Adipocyte (in vitro differentiated cells): ENCODE measurements around the gene NRXN2.
A peak's percentile ranks its signal among the peaks of the same experiment; 100 is the strongest.

Experiments
- DNase-seq: peaks from one replicate; pipeline ENCODE4 v3.0.0-alpha.2; 2015; ENCODE audit warnings: low read depth
- H3K27me3 ChIP-seq: replicated peaks from 2 replicates; pipeline ENCODE4 v1.7.0; 2013; ENCODE audit warnings: mild to moderate bottlenecking, low read length, moderate library complexity; ENCODE audit not compliant: control insufficient read depth, insufficient read depth
- H3K36me3 ChIP-seq: 2 replicates; pipeline ENCODE4 v1.7.0; 2013; ENCODE audit warnings: low read length, mild to moderate bottlenecking, moderate library complexity; ENCODE audit not compliant: control insufficient read depth, insufficient read depth, severe bottlenecking
- H3K4me1 ChIP-seq: 2 replicates; pipeline ENCODE4 v1.7.0; 2013; ENCODE audit warnings: mild to moderate bottlenecking, low read length, moderate library complexity; ENCODE audit not compliant: control insufficient read depth, insufficient read depth
- H3K4me3 ChIP-seq: 2 replicates; pipeline ENCODE4 v1.7.0; 2013; ENCODE audit warnings: mild to moderate bottlenecking, low read length, moderate library complexity
- H3K9ac ChIP-seq: 2 replicates; pipeline ENCODE4 v1.7.0; 2013; ENCODE audit warnings: mild to moderate bottlenecking, low read length, moderate library complexity
- H3K9me3 ChIP-seq: 2 replicates; pipeline ENCODE4 v1.7.0; 2013; ENCODE audit warnings: mild to moderate bottlenecking, low read length, moderate library complexity; ENCODE audit not compliant: control insufficient read depth

NRXN2 gene

DNA sequence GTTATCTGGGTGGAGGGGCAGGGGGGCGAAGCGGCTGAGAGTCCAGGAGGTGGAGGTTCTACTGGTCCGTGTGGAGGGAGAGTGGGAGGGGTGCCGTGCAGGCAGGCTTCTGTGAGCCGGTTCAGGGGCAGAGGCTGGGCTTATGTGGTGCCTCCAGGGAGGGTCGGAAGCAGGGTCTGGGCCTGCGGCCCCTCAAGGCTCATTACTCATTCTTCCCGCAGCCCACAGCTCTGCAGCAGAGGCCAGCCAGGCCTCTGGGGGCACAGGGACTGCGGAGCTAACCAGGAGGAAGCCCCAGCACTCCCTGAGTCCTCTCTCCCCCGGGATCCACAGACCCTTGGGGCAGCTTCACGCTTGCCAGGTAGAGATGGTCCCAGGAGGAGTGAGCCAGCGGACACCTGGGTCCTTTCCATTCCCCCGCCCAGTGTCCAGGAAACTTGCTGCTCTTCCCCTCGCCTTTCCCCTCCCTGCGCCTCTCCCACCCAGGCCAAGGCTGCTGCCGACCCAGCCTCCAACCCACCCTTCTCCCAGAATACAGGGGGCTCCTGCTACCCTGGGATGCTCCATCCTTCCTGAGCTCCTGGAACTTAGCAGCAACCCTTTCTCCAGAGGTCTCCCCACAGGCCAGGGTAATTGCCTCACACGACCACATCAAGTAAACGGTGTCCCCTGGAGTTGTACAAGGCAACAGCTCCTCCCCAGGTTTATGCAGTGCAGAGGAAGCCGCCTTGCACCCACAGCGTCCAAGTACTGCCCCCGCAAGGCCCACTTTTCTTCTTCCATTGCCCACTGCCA, 6.3 kb downstream of the NRXN2 start:
- H3K4me1 ChIP-seq: no peaks in the 10 kb centered on the region
- DNase-seq: no peak
- H3K9ac ChIP-seq: no peak overlapping the region
- no peaks in the 10 kb centered on the region for H3K36me3 ChIP-seq
- no peak overlapping the region for H3K4me3 ChIP-seq
- H3K27me3 ChIP-seq: peaks cover 74% of the 10 kb centered on the region
- H3K9me3 ChIP-seq: no peaks in the 10 kb centered on the region

DNA sequence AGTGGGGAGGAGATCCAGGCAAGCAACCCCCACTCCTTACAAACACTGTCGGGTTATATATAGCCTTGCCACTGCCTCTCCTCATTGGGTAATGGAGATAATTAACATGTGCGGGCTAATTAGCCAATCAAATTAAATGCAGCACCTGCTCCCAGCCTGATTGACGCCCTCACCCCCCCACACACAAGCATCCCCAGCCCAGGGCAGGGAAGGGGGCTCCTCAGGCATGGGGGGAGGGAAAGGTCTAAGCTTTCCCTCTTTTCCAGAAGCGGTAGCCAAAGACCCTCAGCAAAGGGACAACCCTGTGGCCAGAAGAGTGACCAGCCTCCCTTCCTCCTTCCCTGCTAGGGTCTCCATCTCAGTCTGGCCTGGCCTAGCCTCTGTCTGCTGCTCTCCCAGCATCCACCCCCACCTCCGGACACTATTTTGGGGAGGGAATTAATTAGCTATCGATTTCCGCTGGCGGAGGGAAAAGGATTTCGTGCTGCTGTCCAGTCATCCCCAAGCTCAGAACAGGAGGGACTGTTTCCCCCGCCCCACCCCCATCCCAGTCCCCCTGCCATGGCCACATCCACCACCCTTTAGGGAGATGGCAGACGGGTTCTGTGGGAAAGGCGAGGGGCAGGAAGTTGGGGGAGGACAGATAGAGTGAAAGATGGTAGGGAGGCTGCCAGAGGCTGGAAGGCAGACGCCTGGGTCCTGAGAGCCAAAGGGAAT, 7.1 kb downstream of the NRXN2 start:
- H3K4me1 ChIP-seq: peaks cover 2% of the 10 kb centered on the region
- H3K9ac ChIP-seq: no peak overlapping the region
- H3K4me3 ChIP-seq: no peak overlapping the region
- no peaks in the 10 kb centered on the region for H3K36me3 ChIP-seq
- H3K9me3 ChIP-seq: no peaks in the 10 kb centered on the region
- no peak for DNase-seq
- H3K27me3 ChIP-seq: peaks cover 73% of the 10 kb centered on the region

DNA sequence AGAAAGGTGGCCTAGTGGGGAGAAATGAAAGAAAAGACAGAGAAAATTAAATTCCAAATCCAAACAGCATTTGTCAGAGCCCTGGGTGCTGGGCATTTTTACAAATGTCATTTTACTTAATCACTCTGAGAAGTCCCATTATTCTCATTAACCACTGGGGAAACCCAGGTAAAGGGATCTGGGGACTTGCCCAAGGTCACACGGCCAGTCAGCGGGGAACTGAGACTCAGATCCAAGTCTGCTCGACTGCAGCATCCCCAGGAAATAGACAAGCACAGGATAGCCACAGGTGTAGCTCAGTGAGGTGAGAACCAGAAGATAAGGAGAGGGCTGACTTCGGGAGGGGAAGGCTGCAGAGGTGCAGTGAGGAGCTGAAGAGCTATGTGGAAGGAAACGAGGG, 7.9 kb downstream of the NRXN2 start:
- Histone ChIP-seq H3K4me3 (no peak overlapping the region), H3K9ac (no peak overlapping the region), H3K27me3 (peaks cover 73% of the 10 kb centered on the region), H3K36me3 (no peaks in the 10 kb centered on the region), H3K9me3 (no peaks in the 10 kb centered on the region), H3K4me1 (peaks cover 4% of the 10 kb centered on the region)
- no peak for DNase-seq

DNA sequence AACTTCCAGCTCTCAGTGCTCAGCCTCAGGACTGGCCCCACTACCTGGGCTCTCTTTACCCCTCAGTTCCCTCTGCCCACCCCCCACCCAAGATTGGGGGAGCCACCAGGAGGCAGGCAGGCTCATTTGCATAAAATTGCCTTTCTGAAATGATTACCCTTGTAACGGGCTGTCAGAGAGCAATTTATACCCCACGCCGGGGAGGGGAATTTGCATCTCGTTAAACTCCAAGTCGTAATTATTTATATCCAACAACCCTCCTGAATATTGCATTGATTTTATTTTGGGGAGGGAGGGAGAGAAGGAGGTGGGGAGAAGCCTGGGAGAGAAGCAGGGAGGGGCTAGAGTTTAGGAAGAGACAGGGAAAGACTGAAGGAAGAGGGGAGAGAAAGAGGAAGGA, 8.3 kb downstream of the NRXN2 start:
- no peaks in the 10 kb centered on the region for H3K9me3 ChIP-seq

DNA sequence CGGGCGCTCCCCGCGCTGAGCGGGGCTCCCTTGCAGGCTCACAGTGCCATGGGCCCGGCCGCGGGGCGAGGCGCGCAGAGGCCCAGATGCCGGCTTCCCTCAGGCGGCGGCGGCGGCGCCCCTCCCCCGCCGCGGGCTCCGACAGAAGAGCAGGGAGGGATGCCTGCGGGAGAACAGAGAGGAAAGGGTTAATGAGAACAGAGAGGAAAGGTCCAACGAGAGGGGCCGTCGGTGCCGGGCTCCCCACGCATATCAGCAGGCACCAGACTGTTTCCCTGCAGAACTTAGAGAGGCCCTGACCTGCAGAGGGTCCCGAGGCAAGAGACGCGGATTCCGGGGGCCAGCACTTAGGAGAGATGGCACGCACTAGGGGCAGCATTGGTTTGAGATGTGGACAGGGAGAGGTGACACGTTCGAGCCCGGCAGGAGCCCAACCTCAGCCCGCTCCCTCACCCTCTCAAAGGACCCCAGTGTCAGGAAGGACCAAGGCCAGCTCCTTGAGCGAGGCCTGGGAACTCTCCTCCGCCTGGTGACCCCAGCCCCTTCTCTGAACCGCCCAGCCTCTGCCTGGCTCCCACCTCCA, 9.1 kb downstream of the NRXN2 start:
- no peak for DNase-seq
- H3K4me3 ChIP-seq: no peak overlapping the region
- peaks cover 4% of the 10 kb centered on the region for H3K4me1 ChIP-seq
- H3K9me3 ChIP-seq: no peaks in the 10 kb centered on the region
- no peak overlapping the region for H3K9ac ChIP-seq
- H3K27me3 ChIP-seq: peaks cover 68% of the 10 kb centered on the region
- H3K36me3 ChIP-seq: no peaks in the 10 kb centered on the region

More for the DNA sequence above, 8.3 kb downstream of the NRXN2 start:
- no peak for DNase-seq
- Histone ChIP-seq H3K4me3 (no peak overlapping the region), H3K27me3 (peaks cover 70% of the 10 kb centered on the region), H3K36me3 (no peaks in the 10 kb centered on the region), H3K9ac (no peak overlapping the region), H3K4me1 (peaks cover 4% of the 10 kb centered on the region)

DNA sequence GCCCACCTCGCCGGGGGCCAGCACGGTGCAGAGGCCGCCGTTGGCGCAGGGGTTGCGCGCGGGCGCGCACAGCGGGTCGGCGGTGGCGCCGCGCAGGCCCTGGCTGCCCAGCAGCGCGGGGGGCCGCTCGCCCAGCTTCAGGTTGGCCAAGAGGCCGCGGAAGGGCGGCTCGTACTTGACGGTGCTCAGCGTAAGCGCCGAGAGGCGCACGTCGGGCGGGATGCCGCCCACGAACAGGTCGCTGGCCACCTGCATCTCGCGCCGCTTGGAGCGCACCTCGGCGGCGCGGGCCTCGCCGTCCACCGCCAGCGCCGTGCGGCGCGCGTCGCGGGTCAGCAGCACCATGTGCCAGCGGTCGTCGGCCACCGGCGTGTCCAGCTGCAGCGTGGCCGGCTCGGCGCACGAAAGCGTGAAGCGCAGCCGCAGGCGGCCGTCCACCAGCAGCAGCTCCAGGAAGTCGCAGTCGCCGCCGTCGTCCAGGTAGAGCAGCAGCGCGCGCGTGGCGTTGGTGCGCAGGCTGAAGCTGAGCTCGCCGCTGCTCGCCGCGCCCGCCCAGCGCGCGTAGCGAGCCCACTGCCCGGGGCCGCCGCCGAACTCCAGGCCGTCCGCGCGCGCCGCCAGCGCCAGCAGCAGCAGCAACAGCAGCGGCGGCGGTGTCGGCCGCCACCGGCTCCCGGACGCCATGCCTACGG, 9.8 kb downstream of the NRXN2 start:
- no peaks in the 10 kb centered on the region for H3K9me3 ChIP-seq
- peaks cover 4% of the 10 kb centered on the region for H3K4me1 ChIP-seq
- H3K36me3 ChIP-seq: no peaks in the 10 kb centered on the region
- peak; percentile 68 for DNase-seq
- no peak overlapping the region for H3K4me3 ChIP-seq
- no peak overlapping the region for H3K9ac ChIP-seq
- H3K27me3 ChIP-seq: peaks cover 66% of the 10 kb centered on the region

DNA sequence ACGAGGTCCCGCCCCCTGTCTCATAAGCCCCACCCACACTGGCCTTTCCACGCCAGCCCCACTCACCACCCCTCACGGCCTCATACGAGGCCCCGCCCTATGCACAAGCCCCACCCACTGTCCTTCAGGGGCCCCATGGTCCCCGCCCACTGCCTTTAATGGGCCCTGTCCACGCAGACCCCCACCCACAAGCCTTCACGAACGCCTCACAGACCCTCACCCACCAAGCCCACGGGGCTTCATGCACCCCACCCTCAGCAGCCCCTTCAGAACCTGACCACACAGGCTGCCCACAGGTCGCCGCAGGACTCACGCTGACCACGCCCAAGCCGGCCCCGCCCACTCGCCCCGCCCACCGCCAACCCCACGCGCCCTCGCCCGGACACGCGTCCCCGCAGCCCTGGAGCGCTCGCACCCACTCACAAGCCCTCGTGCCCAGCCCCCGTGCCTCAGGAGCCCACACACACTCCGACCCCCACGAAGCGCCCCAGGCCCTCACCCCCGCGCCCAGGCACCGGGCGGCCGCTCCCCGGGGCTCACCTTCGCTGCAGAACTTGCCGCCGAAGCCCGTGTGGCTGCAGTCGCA, 10.5 kb downstream of the NRXN2 start:
- H3K4me1 ChIP-seq: peaks cover 4% of the 10 kb centered on the region
- DNase-seq: no peak
- peaks cover 65% of the 10 kb centered on the region for H3K27me3 ChIP-seq
- no peaks in the 10 kb centered on the region for H3K36me3 ChIP-seq
- H3K9me3 ChIP-seq: no peaks in the 10 kb centered on the region
- H3K9ac ChIP-seq: no peak overlapping the region
- no peak overlapping the region for H3K4me3 ChIP-seq

DNA sequence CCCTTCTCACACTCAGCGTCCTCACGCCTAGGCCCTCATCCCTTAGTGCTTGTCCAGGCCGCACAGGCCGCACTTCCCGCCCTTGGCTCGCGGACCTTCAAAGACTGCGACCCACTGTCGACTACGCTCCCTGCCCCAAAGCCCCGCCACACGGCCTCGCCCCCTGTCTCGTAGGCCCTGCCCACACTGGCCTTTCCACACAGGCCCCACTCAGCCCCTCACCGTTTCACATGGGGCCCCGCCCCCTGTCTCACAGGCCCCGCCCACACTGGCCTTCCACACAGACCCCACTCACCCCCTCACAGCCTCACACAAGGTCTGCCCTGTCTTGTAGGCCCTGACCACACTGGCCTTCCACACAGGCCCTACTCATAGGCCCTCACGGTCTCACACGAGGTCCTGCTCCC, 11.0 kb downstream of the NRXN2 start:
- no peak overlapping the region for H3K9ac ChIP-seq
- DNase-seq: no peak
- peaks cover 63% of the 10 kb centered on the region for H3K27me3 ChIP-seq

DNA sequence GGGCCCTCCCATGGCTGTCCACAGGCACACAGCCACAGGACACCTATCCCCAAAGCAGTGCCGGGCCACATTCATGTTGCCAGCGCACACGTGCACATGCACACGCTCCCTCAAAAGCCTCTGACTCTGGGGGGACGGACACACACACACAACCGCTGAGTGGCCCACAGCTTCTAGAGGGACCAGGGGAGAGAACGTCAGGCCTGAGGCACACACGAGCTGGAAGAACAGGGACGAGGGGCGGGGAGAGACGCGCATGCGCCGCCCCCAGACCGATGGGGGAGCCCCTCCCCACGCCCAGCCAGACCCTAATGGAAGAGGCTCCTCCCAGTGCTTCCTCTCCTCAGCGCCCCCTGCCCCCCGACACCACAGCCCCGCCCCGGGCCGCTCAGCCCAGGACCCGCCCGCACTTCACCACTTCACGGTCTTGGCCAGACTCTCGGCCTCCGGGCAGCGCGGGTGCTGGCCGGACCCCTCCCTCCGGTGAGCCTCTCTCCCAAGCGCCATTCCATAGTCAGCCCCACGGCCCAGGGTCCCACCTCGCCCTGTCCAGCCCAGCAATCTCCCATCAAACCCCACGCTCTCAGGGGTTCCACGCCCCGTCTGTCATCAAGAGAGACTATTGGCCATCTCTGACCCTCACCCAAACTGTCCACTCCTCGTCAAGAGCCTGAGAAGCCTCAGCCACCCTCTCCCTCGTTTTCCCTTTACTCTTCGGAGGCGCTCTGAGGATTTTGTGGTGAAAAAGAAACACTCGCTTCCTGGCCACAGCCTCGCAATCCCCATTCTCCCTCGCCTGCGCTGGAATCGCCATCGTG, 11.7 kb downstream of the NRXN2 start:
- DNase-seq: no peak
- Histone ChIP-seq H3K4me3 (no peak overlapping the region), H3K36me3 (no peaks in the 10 kb centered on the region), H3K9ac (no peak overlapping the region), H3K4me1 (peaks cover 4% of the 10 kb centered on the region), H3K9me3 (no peaks in the 10 kb centered on the region), H3K27me3 (peaks cover 61% of the 10 kb centered on the region)

More for the DNA sequence above, 11.0 kb downstream of the NRXN2 start:
- H3K4me1 ChIP-seq: peaks cover 4% of the 10 kb centered on the region
- H3K36me3 ChIP-seq: no peaks in the 10 kb centered on the region
- H3K4me3 ChIP-seq: no peak overlapping the region
- no peaks in the 10 kb centered on the region for H3K9me3 ChIP-seq

DNA sequence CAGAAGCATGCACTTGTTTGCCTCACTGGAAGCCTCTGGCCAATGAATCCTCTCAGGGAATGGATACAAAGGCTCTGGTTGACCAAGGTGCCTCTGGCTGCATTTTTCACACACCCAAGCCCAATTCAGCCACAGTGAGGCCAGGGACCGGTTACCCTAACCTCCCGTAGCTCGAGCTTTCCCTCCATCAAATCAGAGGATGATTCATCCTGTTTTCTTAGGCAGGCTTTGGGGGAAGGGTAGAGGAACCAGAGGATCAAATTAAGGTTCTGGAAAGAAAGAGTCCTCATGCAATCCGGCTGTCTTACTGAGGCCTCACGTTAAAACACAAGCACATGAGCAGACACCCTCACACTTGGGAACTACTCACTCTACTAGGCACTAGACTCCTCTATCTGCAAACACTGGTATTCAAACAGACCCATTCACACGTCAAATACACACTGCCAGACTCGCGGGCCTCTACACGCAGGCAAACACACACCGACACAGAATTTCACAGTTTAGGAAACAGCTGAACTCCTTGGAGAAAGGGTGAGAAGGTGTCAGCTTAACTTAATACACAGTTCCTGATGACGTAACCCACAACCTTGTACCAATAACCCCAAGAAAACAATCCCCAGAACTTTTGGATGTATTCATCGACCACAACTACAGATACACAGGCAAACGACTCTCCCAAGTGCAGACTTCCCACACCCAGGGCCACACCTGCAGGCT, 12.4 kb downstream of the NRXN2 start:
- Histone ChIP-seq H3K27me3 (peaks cover 64% of the 10 kb centered on the region), H3K4me1 (peaks cover 4% of the 10 kb centered on the region)
- peak; percentile 7 for DNase-seq

More for the DNA sequence above, 12.4 kb downstream of the NRXN2 start:
- Histone ChIP-seq H3K9ac (no peak overlapping the region), H3K9me3 (no peaks in the 10 kb centered on the region), H3K36me3 (no peaks in the 10 kb centered on the region), H3K4me3 (no peak overlapping the region)
